ENCODE data around the gene FGGY.

The FGGY gene

DNA sequence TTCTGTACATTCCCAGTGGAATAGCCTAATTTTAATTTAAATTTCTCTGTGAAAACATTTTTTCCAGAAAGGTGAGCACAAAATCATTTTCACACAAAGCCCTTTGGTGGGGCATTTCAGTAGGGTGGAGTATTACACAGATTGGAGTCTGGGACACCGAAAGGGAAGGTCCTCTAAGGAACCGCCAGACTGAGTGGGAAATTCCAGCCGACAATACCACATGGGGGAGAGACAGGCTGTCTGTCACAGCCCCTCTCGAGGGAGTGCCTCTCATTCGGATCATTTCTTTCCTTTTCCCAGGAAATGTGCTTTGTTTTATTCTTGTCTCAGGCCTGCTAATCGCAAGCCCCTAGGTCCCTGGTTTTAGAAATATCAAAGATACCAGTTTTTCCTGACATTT, 367.3 kb downstream of the FGGY start:
- Histone ChIP-seq H3K9ac (ENCODE audit: low read length) (no peak overlapping the region), H3K36me3 (ENCODE audit: low read length) (no peaks in the 10 kb centered on the region), H3K27ac (ENCODE audit: low read depth, low read length) (no peak overlapping the region), H3K4me3 (ENCODE audit: insufficient read depth, low read length, poor library complexity, severe bottlenecking) (no peak overlapping the region), H4K20me1 (ENCODE audit: low read depth, low read length) (no peaks in the 10 kb centered on the region), H3K4me2 (ENCODE audit: low read depth, low read length, poor library complexity, severe bottlenecking) (no peak overlapping the region), H3K9me2 (replicated peaks; ENCODE audit: insufficient read depth, low read length) (no peaks in the 10 kb centered on the region), H3F3A (ENCODE audit: insufficient read depth) (no peaks in the 10 kb centered on the region), H3K79me2 (ENCODE audit: insufficient read depth, low read length) (no peaks in the 10 kb centered on the region), H3K27me3 (ENCODE audit: low read length) (no peaks in the 10 kb centered on the region), H2AFZ (ENCODE audit: low read depth, low read length, severe bottlenecking) (no peak overlapping the region), H3K9me3 (ENCODE audit: insufficient read depth, low read length) (no peaks in the 10 kb centered on the region)
- TF ChIP-seq, protein P1, sequence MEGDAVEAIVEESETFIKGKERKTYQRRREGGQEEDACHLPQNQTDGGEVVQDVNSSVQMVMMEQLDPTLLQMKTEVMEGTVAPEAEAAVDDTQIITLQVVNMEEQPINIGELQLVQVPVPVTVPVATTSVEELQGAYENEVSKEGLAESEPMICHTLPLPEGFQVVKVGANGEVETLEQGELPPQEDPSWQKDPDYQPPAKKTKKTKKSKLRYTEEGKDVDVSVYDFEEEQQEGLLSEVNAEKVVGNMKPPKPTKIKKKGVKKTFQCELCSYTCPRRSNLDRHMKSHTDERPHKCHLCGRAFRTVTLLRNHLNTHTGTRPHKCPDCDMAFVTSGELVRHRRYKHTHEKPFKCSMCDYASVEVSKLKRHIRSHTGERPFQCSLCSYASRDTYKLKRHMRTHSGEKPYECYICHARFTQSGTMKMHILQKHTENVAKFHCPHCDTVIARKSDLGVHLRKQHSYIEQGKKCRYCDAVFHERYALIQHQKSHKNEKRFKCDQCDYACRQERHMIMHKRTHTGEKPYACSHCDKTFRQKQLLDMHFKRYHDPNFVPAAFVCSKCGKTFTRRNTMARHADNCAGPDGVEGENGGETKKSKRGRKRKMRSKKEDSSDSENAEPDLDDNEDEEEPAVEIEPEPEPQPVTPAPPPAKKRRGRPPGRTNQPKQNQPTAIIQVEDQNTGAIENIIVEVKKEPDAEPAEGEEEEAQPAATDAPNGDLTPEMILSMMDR (IDR thresholded peaks at IDR 0.05; ENCODE audit: insufficient read depth, low read length, poor library complexity, severe bottlenecking) = no peak
- TF ChIP-seq EZH2phosphoT487 (conservative IDR thresholded peaks at IDR 0.05; ENCODE audit: low read length) = no peak

DNA sequence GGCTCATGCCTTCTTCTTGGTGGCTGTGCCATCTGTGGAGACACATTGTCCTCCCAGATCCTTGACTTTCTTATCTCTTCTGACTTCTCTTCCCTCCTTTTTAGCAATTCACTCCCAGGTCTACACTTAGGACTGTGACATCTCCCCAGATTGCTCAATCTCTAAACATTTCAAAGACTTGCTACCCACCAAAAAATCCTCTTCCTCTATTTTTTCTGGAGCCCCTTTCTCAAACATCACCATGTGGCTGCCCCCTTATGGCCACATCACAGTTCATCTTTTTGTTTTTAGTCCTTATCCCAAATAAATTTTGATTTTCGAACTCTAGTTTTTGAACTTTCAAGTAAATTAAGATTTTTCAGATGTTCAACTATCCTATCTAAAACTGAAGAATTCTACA, 369.2 kb downstream of the FGGY start:
- Histone ChIP-seq H3K4me3 (ENCODE audit: insufficient read depth, low read length, poor library complexity, severe bottlenecking) (no peak overlapping the region), H4K20me1 (ENCODE audit: low read depth, low read length) (no peaks in the 10 kb centered on the region), H3K9ac (ENCODE audit: low read length) (no peak overlapping the region), H3K9me2 (replicated peaks; ENCODE audit: insufficient read depth, low read length) (no peaks in the 10 kb centered on the region), H2AFZ (ENCODE audit: low read depth, low read length, severe bottlenecking) (no peak overlapping the region), H3K9me3 (ENCODE audit: insufficient read depth, low read length) (no peaks in the 10 kb centered on the region), H3K4me2 (ENCODE audit: low read depth, low read length, poor library complexity, severe bottlenecking) (no peak overlapping the region), H3K79me2 (ENCODE audit: insufficient read depth, low read length) (no peaks in the 10 kb centered on the region), H3K27me3 (ENCODE audit: low read length) (no peaks in the 10 kb centered on the region), H3K27ac (ENCODE audit: low read depth, low read length) (no peak overlapping the region), H3K36me3 (ENCODE audit: low read length) (no peaks in the 10 kb centered on the region), H3F3A (ENCODE audit: insufficient read depth) (no peaks in the 10 kb centered on the region)
- no peak for TF ChIP-seq EZH2phosphoT487 (conservative IDR thresholded peaks at IDR 0.05; ENCODE audit: low read length)
- TF ChIP-seq, protein P1 (IDR thresholded peaks at IDR 0.05; ENCODE audit: insufficient read depth, low read length, poor library complexity, severe bottlenecking) = no peak

DNA sequence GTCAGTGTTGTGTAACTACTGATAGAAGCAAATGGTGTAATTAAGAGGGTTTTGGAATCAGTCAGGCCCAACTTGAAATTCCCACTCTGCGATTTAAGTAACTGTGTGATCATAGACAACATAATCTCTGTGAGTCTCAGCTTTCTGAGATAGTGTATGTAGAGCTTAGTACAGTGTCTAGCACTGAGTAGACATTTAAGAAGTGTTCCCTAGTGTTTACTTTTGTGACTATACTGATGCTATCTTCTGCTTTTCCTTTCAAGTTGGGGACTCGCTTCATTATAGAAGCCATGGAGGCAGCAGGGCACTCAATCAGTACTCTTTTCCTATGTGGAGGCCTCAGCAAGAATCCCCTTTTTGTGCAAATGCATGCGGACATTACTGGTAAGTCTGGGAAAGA, 370.1 kb downstream of the FGGY start:
- no peaks in the 10 kb centered on the region for H3K9me2 ChIP-seq (replicated peaks; ENCODE audit: insufficient read depth, low read length)
- H3K27me3 ChIP-seq (ENCODE audit: low read length) = no peaks in the 10 kb centered on the region
- no peaks in the 10 kb centered on the region for H3F3A ChIP-seq (ENCODE audit: insufficient read depth)
- no peaks in the 10 kb centered on the region for H4K20me1 ChIP-seq (ENCODE audit: low read depth, low read length)
- H3K9ac ChIP-seq (ENCODE audit: low read length) = no peak overlapping the region
- H3K79me2 ChIP-seq (ENCODE audit: insufficient read depth, low read length) = no peaks in the 10 kb centered on the region
- no peak overlapping the region for H3K4me3 ChIP-seq (ENCODE audit: insufficient read depth, low read length, poor library complexity, severe bottlenecking)
- no peak for TF ChIP-seq EZH2phosphoT487 (conservative IDR thresholded peaks at IDR 0.05; ENCODE audit: low read length)
- TF ChIP-seq, protein P1 (IDR thresholded peaks at IDR 0.05; ENCODE audit: insufficient read depth, low read length, poor library complexity, severe bottlenecking) = no peak
- no peaks in the 10 kb centered on the region for H3K9me3 ChIP-seq (ENCODE audit: insufficient read depth, low read length)
- H3K36me3 ChIP-seq (ENCODE audit: low read length) = no peaks in the 10 kb centered on the region
- no peak overlapping the region for H2AFZ ChIP-seq (ENCODE audit: low read depth, low read length, severe bottlenecking)
- H3K27ac ChIP-seq (ENCODE audit: low read depth, low read length) = no peak overlapping the region
- H3K4me2 ChIP-seq (ENCODE audit: low read depth, low read length, poor library complexity, severe bottlenecking) = no peak overlapping the region
